ENCODE data around the gene SMYD5.

- TF ChIP-seq CTCF (IDR thresholded peaks at IDR 0.05) = no peak
- no peak for TF ChIP-seq ZFX (IDR thresholded peaks at IDR 0.05; ENCODE audit: borderline replicate concordance)
Observed at GRCh38 chr2:73225513-73226360, 11.7 kb downstream of the SMYD5 start.
